Progenitor cell of endocrine pancreas (in vitro differentiated cells): ENCODE results near the gene RNU11. TPM values are rescaled to one million over a fixed set of nuclear protein-coding genes. Genes with fewer than 3 reads are reported as not detected.
"Not testable (repeated sequence)": the region's sequence is repeated elsewhere in the genome, so short reads cannot be mapped to it uniquely, and the experiment has no call there.

Experiments
- DNase-seq: peaks from one replicate; pipeline ENCODE4 v3.0.0; 2021; ENCODE audit warnings: low spot score; ENCODE audit not compliant: unreplicated experiment
- H3K27ac Mint-ChIP-seq: 2 replicates; pipeline ENCODE4 v1.8.0; 2021; ENCODE audit warnings: mild to moderate bottlenecking, moderate library complexity, mixed read lengths
- H3K27me3 Mint-ChIP-seq: 2 replicates; pipeline ENCODE4 v1.8.0; 2021; ENCODE audit warnings: mixed read lengths
- H3K36me3 Mint-ChIP-seq: 2 replicates; pipeline ENCODE4 v1.8.0; 2022; ENCODE audit warnings: mixed read lengths; ENCODE audit not compliant: insufficient read depth
- H3K4me1 Mint-ChIP-seq: 2 replicates; pipeline ENCODE4 v1.8.0; 2021; ENCODE audit warnings: low read depth, mixed read lengths
- H3K4me3 Mint-ChIP-seq: 2 replicates; pipeline ENCODE4 v1.8.0; 2021; ENCODE audit warnings: low read depth, mild to moderate bottlenecking, moderate library complexity, mixed read lengths
- H3K9me3 Mint-ChIP-seq: 2 replicates; pipeline ENCODE4 v1.8.0; 2021; ENCODE audit warnings: low read depth, mixed read lengths
- total RNA-seq: library from RNA; stranded (reverse); gene quantifications from 2 replicates; pipeline ENCODE4 v1.2.1, GENCODE V29; 2021
- TF ChIP-seq, protein P1 (sequence below): fragments of 200-600 bp; sonication (generic); IDR thresholded peaks from one replicate; pipeline ENCODE4 v1.5.0; 2021; ENCODE audit warnings: antibody characterized with exemption, mild to moderate bottlenecking; ENCODE audit not compliant: unreplicated experiment

RNU11 gene
- total RNA-seq, 1 donor from 2014 or later = not detected

DNA sequence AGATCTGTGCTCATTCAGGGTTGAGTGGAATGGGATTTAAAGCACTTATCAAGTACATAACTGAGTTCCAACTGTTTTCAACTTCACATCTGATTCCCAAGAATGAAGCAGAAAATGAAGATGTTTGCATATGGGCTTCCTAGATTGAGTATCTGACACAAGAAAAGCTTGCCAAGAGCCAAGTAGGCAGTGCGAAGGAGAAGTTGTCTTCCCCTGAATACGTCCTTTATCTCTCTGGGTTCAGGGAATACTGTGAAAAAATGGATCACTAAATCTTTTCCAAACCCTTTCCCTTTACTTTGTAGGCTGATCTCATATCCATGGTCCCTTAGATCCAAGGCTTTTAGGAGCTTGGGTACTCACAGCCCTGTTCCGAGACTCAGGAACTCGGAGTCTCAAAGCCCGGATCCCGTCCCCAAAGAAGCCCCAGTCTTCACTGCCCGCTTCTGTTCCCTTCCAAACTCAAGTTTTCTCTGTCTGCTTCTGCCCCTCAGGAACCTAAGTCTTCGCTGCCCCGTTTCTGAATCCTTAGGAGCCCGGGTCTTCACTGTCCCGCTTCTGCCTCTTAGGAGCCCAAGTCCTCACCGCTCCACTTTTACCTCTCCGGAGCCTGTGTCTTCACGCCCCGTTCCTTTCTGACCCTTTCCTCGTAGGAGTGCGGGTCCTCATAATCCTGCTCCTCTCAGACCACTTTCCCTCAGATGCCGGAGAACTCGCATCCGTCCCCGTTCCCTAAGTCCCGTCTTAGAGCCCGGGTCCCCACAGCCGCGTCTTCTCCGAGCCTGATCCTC is 6.1 kb upstream of the RNU11 start:
- peak overlapping the region; percentile 99 for H3K27ac Mint-ChIP-seq
- H3K4me1 Mint-ChIP-seq = peaks cover 11% of the 10 kb centered on the region
- peak overlapping the region; percentile 97 for H3K4me3 Mint-ChIP-seq
- TF ChIP-seq, protein P1, sequence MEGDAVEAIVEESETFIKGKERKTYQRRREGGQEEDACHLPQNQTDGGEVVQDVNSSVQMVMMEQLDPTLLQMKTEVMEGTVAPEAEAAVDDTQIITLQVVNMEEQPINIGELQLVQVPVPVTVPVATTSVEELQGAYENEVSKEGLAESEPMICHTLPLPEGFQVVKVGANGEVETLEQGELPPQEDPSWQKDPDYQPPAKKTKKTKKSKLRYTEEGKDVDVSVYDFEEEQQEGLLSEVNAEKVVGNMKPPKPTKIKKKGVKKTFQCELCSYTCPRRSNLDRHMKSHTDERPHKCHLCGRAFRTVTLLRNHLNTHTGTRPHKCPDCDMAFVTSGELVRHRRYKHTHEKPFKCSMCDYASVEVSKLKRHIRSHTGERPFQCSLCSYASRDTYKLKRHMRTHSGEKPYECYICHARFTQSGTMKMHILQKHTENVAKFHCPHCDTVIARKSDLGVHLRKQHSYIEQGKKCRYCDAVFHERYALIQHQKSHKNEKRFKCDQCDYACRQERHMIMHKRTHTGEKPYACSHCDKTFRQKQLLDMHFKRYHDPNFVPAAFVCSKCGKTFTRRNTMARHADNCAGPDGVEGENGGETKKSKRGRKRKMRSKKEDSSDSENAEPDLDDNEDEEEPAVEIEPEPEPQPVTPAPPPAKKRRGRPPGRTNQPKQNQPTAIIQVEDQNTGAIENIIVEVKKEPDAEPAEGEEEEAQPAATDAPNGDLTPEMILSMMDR = no peak
- no peak for DNase-seq
- H3K27me3 Mint-ChIP-seq = no peaks in the 10 kb centered on the region
- no peaks in the 10 kb centered on the region for H3K9me3 Mint-ChIP-seq
- no peaks in the 10 kb centered on the region for H3K36me3 Mint-ChIP-seq

DNA sequence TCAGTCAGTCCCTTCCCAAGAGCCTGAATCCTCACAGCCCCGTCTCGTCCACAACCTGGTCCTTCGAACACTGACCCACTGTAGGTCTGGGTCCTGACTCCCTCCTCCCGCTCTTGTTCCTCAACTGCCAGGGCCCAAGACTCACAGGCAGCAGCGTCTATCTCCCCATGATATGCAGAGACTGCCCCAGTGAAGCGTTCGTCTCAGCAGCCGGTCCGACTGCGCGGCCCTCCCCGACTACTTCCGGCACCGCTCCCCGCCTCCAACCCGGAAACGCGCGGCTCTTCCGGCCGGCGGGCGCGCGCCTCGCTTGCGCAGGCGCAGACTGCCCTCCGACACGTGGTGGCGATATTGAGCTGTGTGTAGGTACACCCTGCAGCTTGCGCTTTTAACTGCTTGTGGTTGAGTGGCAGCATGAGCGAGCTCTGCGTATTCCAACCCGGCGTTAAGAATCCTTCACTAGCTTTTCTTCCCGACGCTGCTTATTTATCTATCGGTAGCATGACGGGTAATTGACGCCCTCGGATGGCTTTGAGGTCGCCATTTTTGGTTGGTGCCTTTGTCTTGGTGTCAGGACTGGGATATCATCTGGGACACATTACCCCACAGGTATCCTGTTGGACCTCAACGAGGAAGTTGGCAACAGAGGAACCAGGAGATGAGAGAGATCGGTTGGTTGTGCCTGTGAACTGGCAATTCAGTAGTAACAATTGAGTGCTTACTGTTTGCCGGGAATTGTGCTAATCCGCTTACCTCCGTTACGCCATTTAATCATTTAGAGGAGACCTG is 5.4 kb upstream of the RNU11 start, which contains the start of gene TAF12:
Gene TAF12 (minus strand): TSS at position 221 of the 789 bp plus-strand sequence. CDS start 20,986 bp downstream, outside the sequence.
- Mint-ChIP-seq H3K9me3 (no peaks in the 10 kb centered on the region), H3K4me1 (peaks cover 15% of the 10 kb centered on the region), H3K4me3 (peak within 1 kb of the TSS; percentile 97), H3K27ac (peak within 1 kb of the TSS; percentile 99), H3K27me3 (no peaks in the 10 kb centered on the region), H3K36me3 (no peaks in the 10 kb centered on the region)
- TF ChIP-seq, protein P1 = no peak
- DNase-seq = peak; percentile 84

DNA sequence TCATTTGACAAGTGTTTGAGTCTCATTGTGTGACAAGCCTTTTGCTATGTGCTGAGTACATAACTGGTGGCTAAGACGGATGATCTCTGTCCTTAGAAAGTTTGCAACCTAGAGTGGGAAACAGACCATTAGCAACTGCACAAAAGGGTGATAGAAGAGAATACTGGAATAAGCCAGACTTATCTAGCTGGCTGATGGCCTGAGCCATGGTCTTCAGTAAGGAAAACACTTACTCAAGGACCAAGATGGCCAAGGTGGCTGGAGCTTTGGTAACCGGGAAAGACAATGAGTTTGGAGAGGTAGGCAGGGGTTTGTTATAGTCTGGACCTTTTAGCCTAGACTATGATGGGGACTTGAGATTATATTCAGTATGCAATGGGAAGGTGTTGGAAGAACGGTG is 3.9 kb upstream of the RNU11 start:
- peaks cover 19% of the 10 kb centered on the region for H3K4me1 Mint-ChIP-seq
- H3K36me3 Mint-ChIP-seq = no peaks in the 10 kb centered on the region
- peak overlapping the region; percentile 86 for H3K27ac Mint-ChIP-seq
- TF ChIP-seq, protein P1 = no peak
- no peaks in the 10 kb centered on the region for H3K9me3 Mint-ChIP-seq
- DNase-seq = no peak
- no peaks in the 10 kb centered on the region for H3K27me3 Mint-ChIP-seq
- H3K4me3 Mint-ChIP-seq = peak overlapping the region; percentile 47

DNA sequence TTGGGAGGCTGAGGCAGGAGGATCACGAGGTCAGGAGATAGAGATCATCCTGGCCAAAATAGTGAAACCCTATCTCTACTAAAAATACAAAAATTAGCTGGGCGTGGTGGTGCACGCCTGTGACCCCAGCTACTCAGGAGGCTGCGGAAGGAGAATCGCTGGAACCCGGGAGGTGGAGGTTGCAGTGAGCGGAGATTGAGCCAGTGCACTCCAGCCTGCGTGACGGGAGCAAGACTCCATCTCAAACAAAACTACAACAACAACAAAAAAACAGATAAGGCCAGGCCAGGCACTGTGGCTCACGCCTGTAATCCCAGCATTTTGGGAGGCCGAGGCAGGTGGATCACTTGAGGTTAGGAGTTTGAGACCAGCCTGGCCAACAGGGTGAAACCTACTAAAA is 3.0 kb upstream of the RNU11 start:
- H3K27me3 Mint-ChIP-seq, DNase-seq: not testable (repeated sequence)
- peaks cover 19% of the 10 kb centered on the region for H3K4me1 Mint-ChIP-seq

DNA sequence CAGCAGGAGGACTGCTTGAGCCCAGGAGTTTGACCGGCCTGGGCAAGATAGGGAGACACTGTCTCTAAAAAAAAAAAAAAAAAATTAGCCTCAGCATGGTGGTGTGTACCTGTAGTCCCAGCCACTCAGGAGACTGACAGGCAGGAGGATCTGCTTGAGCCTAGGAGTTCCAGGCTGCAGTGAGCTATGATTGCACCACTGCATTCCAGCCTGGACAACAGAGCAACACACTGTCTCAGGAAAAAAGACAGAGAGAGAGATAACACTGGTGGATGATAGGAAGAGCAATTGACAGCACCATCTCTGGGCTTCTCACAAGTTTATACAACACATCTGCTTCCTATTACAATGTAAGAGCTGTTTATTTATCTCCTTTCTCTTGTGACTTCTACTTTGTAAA is 2.4 kb upstream of the RNU11 start:
- Mint-ChIP-seq H3K27ac (no peak overlapping the region), H3K36me3 (no peaks in the 10 kb centered on the region), H3K9me3 (no peaks in the 10 kb centered on the region), H3K27me3 (no peaks in the 10 kb centered on the region), H3K4me3 (no peak overlapping the region), H3K4me1 (peaks cover 19% of the 10 kb centered on the region)
- DNase-seq = no peak
- TF ChIP-seq, protein P1 = no peak

More for the DNA sequence above, 3.0 kb upstream of the RNU11 start:
- not testable (repeated sequence) for H3K27ac Mint-ChIP-seq, H3K36me3 Mint-ChIP-seq, H3K4me3 Mint-ChIP-seq, H3K9me3 Mint-ChIP-seq
